ENCODE data around the gene SRXN1. TPM values are rescaled to one million over a fixed set of nuclear protein-coding genes. Genes with fewer than 3 reads are reported as not detected.

Gene SRXN1
- total and polyA plus RNA-seq, 2 donors (not counting 3 experiments of a cell fraction or from before 2014, with no cell fraction given), result 19.3 to 24.9 TPM

DNA sequence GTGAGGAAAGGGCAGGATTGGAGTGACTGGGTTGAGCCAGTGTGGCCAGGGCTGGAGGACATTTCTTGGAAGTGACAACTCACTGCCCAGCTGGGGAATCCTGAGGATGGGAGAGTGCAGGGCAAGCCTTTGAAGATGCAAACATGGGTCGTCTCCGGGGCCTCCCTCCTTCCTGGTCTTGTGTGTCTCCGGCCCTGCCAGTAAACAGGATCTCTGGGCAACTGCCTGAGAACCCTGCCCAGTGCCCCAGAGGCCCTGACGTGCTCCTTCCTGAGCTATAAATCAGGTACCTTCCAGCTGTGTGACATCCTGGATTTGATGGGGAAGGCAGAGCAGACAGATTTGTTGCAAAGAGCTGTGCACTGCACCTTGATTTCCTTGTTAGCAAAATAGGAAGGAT is 30.0 kb downstream of the SRXN1 start:
- Histone ChIP-seq H3K9me3 (replicated peaks; ENCODE audit: control insufficient read depth, insufficient read depth, low read length) (no peaks in the 10 kb centered on the region), H3K4me1 (ENCODE audit: control insufficient read depth, extremely low read depth, insufficient read depth, low read length) (no peaks in the 10 kb centered on the region), H3K79me2 (ENCODE audit: control insufficient read depth, insufficient read depth, low read length) (no peaks in the 10 kb centered on the region), H3K27me3 (ENCODE audit: control insufficient read depth in 2 of 2, insufficient read depth in 2 of 2, low read length in 2 of 2) (peaks cover 3 to 7% of the 10 kb centered on the region in 2 experiments), H3K27ac (ENCODE audit: insufficient read depth, low read depth, low read length) (no peak overlapping the region), H3K36me3 (ENCODE audit: control insufficient read depth in 2 of 2, extremely low read depth in 1 of 2, insufficient read depth in 2 of 2, low read length in 2 of 2) (no peaks in the 10 kb centered on the region), H2AFZ (ENCODE audit: low read depth, low read length) (no peak overlapping the region), H3K4me2 (ENCODE audit: insufficient read depth, low read length) (no peak overlapping the region), H4K20me1 (replicated peaks; ENCODE audit: control insufficient read depth, extremely low read depth, insufficient read depth, low read length) (no peaks in the 10 kb centered on the region), H3K4me3 (replicated peaks in 1 of 3; ENCODE audit: insufficient read depth in 1 of 3, low read depth in 1 of 3, low read length in 3 of 3) (no peak overlapping the region), H3K9me1 (replicated peaks; ENCODE audit: control insufficient read depth, extremely low read depth, insufficient read depth, low read length) (no peaks in the 10 kb centered on the region), H3K9ac (replicated peaks; ENCODE audit: extremely low read depth, insufficient read depth, low read length) (no peak overlapping the region)
- BruUV-seq (replicated peaks), result no TSS peak
- intact Hi-C loops (cut with micrococcal nuclease) (no loop called here), dilution Hi-C loops (cut with MboI; ENCODE audit: extremely low pct_ligation_motif_present, low sequenced_read_pairs) (no loop called here)
- CTCF ChIA-PET, result interaction anchor here (1.1 to 3.2 kb wide), 3 partner anchors 23 to 62 kb away, joined by 4 to 11 read pairs (median 8); no protein-coding TSS in a partner anchor
- TF ChIP-seq GATA2 (IDR thresholded peaks at IDR 0.05; ENCODE audit: insufficient read depth, insufficient read length, low read depth, low read length) (no peak), POLR2AphosphoS5 (IDR thresholded peaks at IDR 0.05; ENCODE audit: insufficient read depth, low read depth, low read length) (no peak), EZH2 (IDR thresholded peaks at IDR 0.05; ENCODE audit: borderline replicate concordance, low read depth, low read length, severe bottlenecking) (no peak), FOS (IDR thresholded peaks at IDR 0.05; ENCODE audit: borderline replicate concordance, insufficient read depth, low read length) (no peak), POLR2A (IDR thresholded peaks at IDR 0.05; ENCODE audit: low read depth, low read length) (no peak), JUN (IDR thresholded peaks at IDR 0.05; ENCODE audit: borderline replicate concordance, insufficient read depth, insufficient read length, low read depth) (no peak), MYC (IDR thresholded peaks at IDR 0.05; ENCODE audit: low read depth, low read length) (no peak)
- TF ChIP-seq, protein P1, sequence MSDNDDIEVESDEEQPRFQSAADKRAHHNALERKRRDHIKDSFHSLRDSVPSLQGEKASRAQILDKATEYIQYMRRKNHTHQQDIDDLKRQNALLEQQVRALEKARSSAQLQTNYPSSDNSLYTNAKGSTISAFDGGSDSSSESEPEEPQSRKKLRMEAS (IDR thresholded peaks at IDR 0.05; ENCODE audit: insufficient read depth, insufficient read length), result no peak
- TF ChIP-seq, protein P2, sequence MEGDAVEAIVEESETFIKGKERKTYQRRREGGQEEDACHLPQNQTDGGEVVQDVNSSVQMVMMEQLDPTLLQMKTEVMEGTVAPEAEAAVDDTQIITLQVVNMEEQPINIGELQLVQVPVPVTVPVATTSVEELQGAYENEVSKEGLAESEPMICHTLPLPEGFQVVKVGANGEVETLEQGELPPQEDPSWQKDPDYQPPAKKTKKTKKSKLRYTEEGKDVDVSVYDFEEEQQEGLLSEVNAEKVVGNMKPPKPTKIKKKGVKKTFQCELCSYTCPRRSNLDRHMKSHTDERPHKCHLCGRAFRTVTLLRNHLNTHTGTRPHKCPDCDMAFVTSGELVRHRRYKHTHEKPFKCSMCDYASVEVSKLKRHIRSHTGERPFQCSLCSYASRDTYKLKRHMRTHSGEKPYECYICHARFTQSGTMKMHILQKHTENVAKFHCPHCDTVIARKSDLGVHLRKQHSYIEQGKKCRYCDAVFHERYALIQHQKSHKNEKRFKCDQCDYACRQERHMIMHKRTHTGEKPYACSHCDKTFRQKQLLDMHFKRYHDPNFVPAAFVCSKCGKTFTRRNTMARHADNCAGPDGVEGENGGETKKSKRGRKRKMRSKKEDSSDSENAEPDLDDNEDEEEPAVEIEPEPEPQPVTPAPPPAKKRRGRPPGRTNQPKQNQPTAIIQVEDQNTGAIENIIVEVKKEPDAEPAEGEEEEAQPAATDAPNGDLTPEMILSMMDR (IDR thresholded peaks at IDR 0.05; ENCODE audit: extremely low read depth in 1 of 2, insufficient read depth in 1 of 2, low read depth in 1 of 2, low read length in 2 of 2), result no peak
- POLR2A ChIA-PET, result no interaction called here
- DNase-seq (ENCODE audit: low read depth, low spot score) (no peak), FAIRE-seq (no peak)
